Measurements from ENCODE around the gene NOL9.

GRCh38 chr1:6512245-6512907 is 41.9 kb downstream of the NOL9 start:
- TF ChIP-seq CTCF (conservative IDR thresholded peaks at IDR 0.05) = no peak
- TF ChIP-seq ZFX (IDR thresholded peaks at IDR 0.05) = no peak
